Stimulated activated memory B cell treated with anti-CD40 and anti-IgM and Interleukin-4, amounts not matched to agents 10 μg/mL and 1 μg/mL and 100 μg/mL, for 72 hours (primary cell): ENCODE data around the gene FBXW7.
A peak's percentile ranks its signal among the peaks of the same experiment; 100 is the strongest.

Source experiments
- ATAC-seq: fragments of 150-1000 bp; cut with Tn5 transposase; 2 replicates; pipeline ENCODE4 v1.10.0; 2021
- H3K27ac Mint-ChIP-seq: one replicate; pipeline ENCODE4 v1.8.0; 2022; ENCODE audit warnings: mild to moderate bottlenecking, mixed read lengths
- H3K27me3 Mint-ChIP-seq: one replicate; pipeline ENCODE4 v1.8.0; 2022; ENCODE audit warnings: mixed read lengths
- H3K36me3 Mint-ChIP-seq: one replicate; pipeline ENCODE4 v1.8.0; 2022; ENCODE audit warnings: mixed read lengths
- H3K4me1 Mint-ChIP-seq: one replicate; pipeline ENCODE4 v1.8.0; 2022; ENCODE audit warnings: mixed read lengths
- H3K4me3 Mint-ChIP-seq: one replicate; pipeline ENCODE4 v1.8.0; 2022; ENCODE audit warnings: mild to moderate bottlenecking, moderate library complexity, mixed read lengths
- H3K9me3 Mint-ChIP-seq: one replicate; pipeline ENCODE4 v1.8.0; 2022; ENCODE audit warnings: mixed read lengths

FBXW7 gene

DNA sequence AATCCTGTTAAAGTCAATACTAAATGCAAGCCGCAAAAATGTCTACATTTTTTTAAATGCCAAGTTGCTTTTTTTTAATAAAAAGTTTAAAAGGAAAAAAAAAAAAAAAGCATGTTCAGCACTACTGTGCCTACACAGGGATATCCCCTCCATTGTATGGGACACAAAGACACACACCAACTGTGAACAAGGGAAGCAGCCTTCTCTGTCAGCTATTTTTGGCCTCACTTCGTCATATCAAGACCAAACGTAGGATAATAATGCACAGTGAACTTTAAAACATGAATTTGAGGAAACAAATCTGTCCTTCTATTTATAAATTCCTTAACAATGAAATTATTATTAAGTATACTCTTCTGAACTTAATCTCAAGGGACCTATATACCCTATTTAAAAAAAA lies 4.4 kb downstream of the FBXW7 start:
- Mint-ChIP-seq H3K36me3 (peaks cover 37% of the 10 kb centered on the region), H3K9me3 (no peaks in the 10 kb centered on the region), H3K4me1 (peaks cover 50% of the 10 kb centered on the region), H3K27me3 (no peaks in the 10 kb centered on the region), H3K27ac (peak overlapping the region; percentile 30), H3K4me3 (peak overlapping the region; percentile 13)
- no peak for ATAC-seq

DNA sequence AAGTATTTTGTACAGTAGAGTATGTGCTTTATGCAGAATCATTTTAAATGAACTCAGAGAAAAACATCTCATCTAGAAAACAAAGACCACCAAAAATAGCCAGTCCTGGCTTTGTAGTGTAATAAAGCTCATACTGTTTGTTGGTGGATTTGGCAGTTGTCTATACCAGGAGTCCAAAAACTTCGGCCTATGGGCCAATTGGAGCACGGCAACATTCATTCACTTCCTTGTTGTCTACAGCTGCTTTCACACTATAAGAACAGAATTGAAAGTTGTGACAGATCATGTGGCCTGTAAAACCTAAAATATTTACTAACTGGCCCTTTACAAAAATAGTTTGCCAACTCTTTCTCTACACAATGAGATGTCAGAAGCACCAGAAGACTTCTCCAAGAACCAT lies 5.3 kb downstream of the FBXW7 start:
- ATAC-seq: no peak
- Mint-ChIP-seq H3K36me3 (peaks cover 42% of the 10 kb centered on the region), H3K27ac (peak overlapping the region; percentile 30), H3K4me3 (no peak overlapping the region), H3K4me1 (peaks cover 58% of the 10 kb centered on the region), H3K9me3 (no peaks in the 10 kb centered on the region), H3K27me3 (no peaks in the 10 kb centered on the region)

DNA sequence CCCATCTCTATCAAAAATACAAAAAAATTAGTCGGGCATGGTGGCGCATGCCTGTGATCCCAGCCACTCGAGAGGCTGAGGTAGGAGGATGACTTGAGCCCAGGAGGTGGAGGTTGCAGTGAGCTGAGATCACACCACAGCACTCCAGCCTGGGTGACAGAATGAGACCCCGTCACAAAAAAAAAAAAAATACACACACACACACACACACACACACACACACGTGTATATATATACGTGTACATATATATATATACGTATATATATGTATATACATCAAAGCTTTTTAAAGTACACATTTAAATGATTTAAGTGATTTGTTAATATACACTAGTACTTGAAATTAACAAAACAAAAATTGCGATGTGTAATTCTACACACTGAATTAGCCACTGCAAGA lies 6.0 kb downstream of the FBXW7 start:
- Mint-ChIP-seq H3K27me3 (no peaks in the 10 kb centered on the region), H3K9me3 (no peaks in the 10 kb centered on the region), H3K4me3 (no peak overlapping the region), H3K36me3 (peaks cover 45% of the 10 kb centered on the region), H3K4me1 (peaks cover 63% of the 10 kb centered on the region), H3K27ac (no peak overlapping the region)
- no peak for ATAC-seq

DNA sequence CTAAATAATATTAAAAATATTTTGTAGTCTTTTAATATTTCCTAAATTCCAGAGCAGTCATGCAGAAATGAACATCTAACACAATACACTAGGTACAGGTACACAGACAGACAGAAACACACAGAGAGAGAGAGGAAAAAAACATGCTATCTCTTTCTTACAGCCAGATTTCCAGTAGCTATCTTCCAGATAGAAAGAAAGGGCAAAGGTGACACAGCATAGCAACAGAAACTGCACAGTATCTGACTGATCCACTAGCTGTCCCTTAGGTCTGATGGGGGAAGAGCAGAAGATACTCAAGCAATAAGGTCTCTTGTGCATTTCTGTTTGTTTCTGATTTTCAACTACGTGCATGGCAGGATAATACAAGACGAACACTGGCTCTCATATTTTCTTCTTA lies 7.8 kb downstream of the FBXW7 start:
- no peak overlapping the region for H3K4me3 Mint-ChIP-seq
- H3K27ac Mint-ChIP-seq: no peak overlapping the region
- no peak for ATAC-seq
- no peaks in the 10 kb centered on the region for H3K27me3 Mint-ChIP-seq
- H3K4me1 Mint-ChIP-seq: peaks cover 70% of the 10 kb centered on the region
- H3K9me3 Mint-ChIP-seq: no peaks in the 10 kb centered on the region
- H3K36me3 Mint-ChIP-seq: peaks cover 47% of the 10 kb centered on the region

DNA sequence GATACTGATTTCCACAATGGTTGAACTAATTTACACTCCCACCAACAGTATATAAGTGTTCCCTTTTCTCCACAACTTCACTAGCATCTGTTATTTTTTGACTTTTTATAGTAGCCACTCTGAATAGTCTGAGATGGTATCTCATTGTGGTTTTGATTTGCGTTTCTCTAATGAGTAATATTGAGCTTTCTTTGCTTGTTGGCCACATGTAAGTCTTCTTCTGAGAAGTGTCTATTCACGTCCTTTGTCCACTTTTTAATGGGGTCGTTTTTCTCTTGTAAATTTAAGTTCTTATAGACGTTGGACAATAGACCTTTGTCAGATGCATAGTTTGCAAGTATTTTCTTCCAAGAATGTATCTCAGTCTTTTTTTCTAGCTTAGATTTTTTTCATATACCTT lies 10.0 kb downstream of the FBXW7 start:
- Mint-ChIP-seq H3K27ac (peak overlapping the region; percentile 40), H3K4me3 (no peak overlapping the region)

DNA sequence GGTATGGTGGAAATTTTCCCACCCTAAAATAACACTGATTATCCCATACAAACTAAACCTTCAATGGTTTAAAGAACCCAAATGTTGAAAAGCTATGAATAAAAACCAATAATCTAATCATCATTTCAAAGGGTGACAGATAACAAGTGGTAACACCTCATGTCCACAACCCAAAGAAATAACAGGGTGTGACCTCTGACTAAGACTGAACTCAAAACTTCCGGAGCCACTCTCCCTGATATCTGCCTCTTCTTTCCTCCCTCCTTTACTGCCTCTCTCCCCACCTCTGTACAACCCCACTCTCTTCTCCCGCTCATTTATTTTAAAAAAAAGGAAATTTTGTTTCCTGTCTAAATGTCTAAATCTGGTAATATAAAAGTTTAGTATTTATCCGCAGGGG lies 11.5 kb downstream of the FBXW7 start:
- Mint-ChIP-seq H3K36me3 (peaks cover 49% of the 10 kb centered on the region), H3K4me3 (peak overlapping the region; percentile 1), H3K27ac (peak overlapping the region; percentile 55), H3K9me3 (peaks cover 3% of the 10 kb centered on the region), H3K27me3 (no peaks in the 10 kb centered on the region), H3K4me1 (peaks cover 73% of the 10 kb centered on the region)
- ATAC-seq: no peak

More for the DNA sequence above, 10.0 kb downstream of the FBXW7 start:
- Mint-ChIP-seq H3K27me3 (no peaks in the 10 kb centered on the region), H3K9me3 (peaks cover 3% of the 10 kb centered on the region), H3K4me1 (peaks cover 70% of the 10 kb centered on the region), H3K36me3 (peaks cover 42% of the 10 kb centered on the region)
- ATAC-seq: no peak

GRCh38 chr4:152523731-152524130 lies 12.2 kb downstream of the FBXW7 start:
- Mint-ChIP-seq H3K36me3 (peaks cover 51% of the 10 kb centered on the region), H3K4me3 (no peak overlapping the region)

DNA sequence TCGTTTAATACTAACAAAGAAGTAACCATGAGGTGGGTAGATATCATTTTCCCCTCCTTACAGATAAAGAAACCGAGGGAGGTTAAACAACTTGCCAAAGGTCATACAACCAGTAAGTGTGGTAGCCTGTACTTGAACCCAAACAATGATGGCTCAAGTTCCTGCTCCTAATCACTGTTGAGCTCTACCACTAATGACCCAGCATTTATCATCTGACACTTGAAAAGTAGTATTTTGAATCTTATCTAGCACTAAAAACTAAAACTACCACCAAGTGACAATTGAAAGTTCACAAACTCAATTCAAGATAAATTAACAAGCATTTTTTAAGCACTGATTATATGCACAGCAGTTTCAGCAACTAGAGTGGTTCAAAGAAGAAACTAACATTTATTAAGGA lies 13.1 kb downstream of the FBXW7 start:
- H3K36me3 Mint-ChIP-seq: peaks cover 45% of the 10 kb centered on the region
- H3K27ac Mint-ChIP-seq: peak overlapping the region; percentile 85
- H3K9me3 Mint-ChIP-seq: peaks cover 3% of the 10 kb centered on the region
- peaks cover 67% of the 10 kb centered on the region for H3K4me1 Mint-ChIP-seq
- no peak for ATAC-seq
- no peaks in the 10 kb centered on the region for H3K27me3 Mint-ChIP-seq
- peak overlapping the region; percentile 32 for H3K4me3 Mint-ChIP-seq

More at GRCh38 chr4:152523731-152524130, 12.2 kb downstream of the FBXW7 start:
- Mint-ChIP-seq H3K27me3 (no peaks in the 10 kb centered on the region), H3K9me3 (peaks cover 3% of the 10 kb centered on the region), H3K27ac (peak overlapping the region; percentile 85), H3K4me1 (peaks cover 73% of the 10 kb centered on the region)
- no peak for ATAC-seq

- H3K4me1 Mint-ChIP-seq: peaks cover 64% of the 10 kb centered on the region
- peak overlapping the region; percentile 32 for H3K4me3 Mint-ChIP-seq
- peaks cover 3% of the 10 kb centered on the region for H3K9me3 Mint-ChIP-seq
- peaks cover 42% of the 10 kb centered on the region for H3K36me3 Mint-ChIP-seq
- peak overlapping the region; percentile 85 for H3K27ac Mint-ChIP-seq
- no peaks in the 10 kb centered on the region for H3K27me3 Mint-ChIP-seq
- ATAC-seq: no peak
These were observed 13.6 kb downstream of the FBXW7 start for GRCh38 chr4:152522245-152522644.

DNA sequence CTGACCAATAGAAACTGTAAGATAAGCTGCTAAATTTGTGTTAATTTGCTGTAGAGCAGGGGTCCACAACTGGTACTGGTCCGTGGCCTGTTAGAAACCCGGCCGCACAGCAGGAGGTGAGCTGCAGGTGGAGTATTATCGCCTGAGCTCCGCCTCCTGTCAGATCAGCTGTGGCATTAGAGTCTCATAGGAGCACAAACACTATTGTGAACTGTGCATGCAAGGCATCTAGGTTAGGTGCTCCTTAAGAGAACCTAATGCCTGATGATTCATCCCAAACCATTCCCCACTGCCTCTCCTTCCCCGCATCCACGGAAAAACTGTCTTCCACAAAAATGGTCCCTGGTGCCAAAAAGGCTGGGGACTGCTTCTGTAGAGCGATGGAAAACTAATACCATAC lies 19.7 kb downstream of the FBXW7 start:
- no peak overlapping the region for H3K27ac Mint-ChIP-seq

DNA sequence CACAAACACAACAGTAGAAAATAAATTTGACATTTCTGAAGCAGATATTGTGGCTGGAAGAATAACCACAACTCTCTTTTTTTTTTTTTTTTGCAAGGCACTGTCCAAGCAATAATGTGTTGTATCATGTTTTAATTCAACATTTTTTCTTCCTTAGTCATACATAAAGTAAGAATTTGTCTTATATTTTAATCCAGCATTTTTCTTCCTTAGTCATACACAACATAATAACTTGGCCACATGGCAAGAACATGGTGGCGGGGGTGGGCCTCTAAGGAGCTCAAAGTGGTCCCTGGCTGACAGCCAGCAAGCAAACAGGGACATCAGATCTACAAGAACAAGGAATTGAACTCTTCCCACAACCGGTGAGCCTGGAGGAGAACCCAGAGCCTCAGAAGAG lies 20.2 kb downstream of the FBXW7 start:
- Mint-ChIP-seq H3K4me3 (no peak overlapping the region), H3K36me3 (peaks cover 34% of the 10 kb centered on the region), H3K4me1 (peaks cover 41% of the 10 kb centered on the region), H3K9me3 (peaks cover 2% of the 10 kb centered on the region), H3K27ac (no peak overlapping the region), H3K27me3 (no peaks in the 10 kb centered on the region)
- ATAC-seq: no peak

More for the DNA sequence above, 19.7 kb downstream of the FBXW7 start:
- Mint-ChIP-seq H3K36me3 (peaks cover 38% of the 10 kb centered on the region), H3K9me3 (peaks cover 2% of the 10 kb centered on the region), H3K4me3 (no peak overlapping the region), H3K4me1 (peaks cover 41% of the 10 kb centered on the region), H3K27me3 (no peaks in the 10 kb centered on the region)
- ATAC-seq: no peak

DNA sequence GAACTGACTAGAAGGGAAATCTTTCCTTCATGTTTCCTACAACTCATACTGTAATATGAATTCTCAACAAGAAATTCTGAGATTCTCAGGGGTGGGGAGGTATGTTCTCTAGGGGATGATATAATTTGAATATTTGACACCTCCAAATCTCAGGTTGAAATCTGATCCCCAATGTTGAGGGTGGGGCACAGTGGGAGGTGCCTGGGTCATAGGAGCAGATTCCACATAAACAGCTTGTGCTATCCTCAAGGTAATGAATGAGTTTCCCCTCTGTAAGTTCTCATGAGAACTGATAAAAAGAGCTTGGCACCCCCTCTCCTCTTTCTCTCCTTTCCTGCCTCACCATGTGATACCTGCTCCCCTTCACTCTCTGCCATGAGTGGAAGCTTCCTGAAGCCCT lies 21.5 kb downstream of the FBXW7 start:
- ATAC-seq: no peak
- peaks cover 20% of the 10 kb centered on the region for H3K36me3 Mint-ChIP-seq
- H3K27ac Mint-ChIP-seq: no peak overlapping the region
- no peaks in the 10 kb centered on the region for H3K27me3 Mint-ChIP-seq
- peaks cover 45% of the 10 kb centered on the region for H3K4me1 Mint-ChIP-seq
- peaks cover 2% of the 10 kb centered on the region for H3K9me3 Mint-ChIP-seq
- H3K4me3 Mint-ChIP-seq: no peak overlapping the region

DNA sequence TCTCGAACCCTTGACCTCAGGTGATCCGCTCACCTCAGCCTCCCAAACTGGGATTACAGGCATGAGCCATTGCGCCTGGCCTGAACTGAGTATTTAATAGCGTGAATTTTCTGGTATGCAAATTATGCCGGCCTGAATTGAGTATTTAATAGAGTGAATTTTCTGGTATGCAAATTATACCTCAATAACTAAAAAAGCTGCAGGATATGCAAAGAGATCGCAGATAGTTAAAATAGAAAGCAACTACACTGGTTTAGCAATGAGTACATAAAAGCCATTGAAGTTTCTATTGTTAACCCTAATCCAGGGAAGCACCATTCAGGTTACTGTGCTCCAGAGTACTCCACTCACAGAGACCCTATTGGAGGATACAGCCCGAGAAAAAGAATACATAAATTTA lies 22.8 kb downstream of the FBXW7 start:
- Mint-ChIP-seq H3K27ac (no peak overlapping the region), H3K36me3 (peaks cover 19% of the 10 kb centered on the region), H3K4me3 (no peak overlapping the region), H3K4me1 (peaks cover 54% of the 10 kb centered on the region), H3K9me3 (peaks cover 2% of the 10 kb centered on the region), H3K27me3 (no peaks in the 10 kb centered on the region)
- no peak for ATAC-seq

- ATAC-seq: no peak
- Mint-ChIP-seq H3K4me1 (peaks cover 59% of the 10 kb centered on the region), H3K36me3 (peaks cover 24% of the 10 kb centered on the region), H3K4me3 (no peak overlapping the region), H3K27ac (no peak overlapping the region), H3K27me3 (no peaks in the 10 kb centered on the region), H3K9me3 (peaks cover 2% of the 10 kb centered on the region)
These were observed 23.4 kb downstream of the FBXW7 start for GRCh38 chr4:152512483-152512882.

DNA sequence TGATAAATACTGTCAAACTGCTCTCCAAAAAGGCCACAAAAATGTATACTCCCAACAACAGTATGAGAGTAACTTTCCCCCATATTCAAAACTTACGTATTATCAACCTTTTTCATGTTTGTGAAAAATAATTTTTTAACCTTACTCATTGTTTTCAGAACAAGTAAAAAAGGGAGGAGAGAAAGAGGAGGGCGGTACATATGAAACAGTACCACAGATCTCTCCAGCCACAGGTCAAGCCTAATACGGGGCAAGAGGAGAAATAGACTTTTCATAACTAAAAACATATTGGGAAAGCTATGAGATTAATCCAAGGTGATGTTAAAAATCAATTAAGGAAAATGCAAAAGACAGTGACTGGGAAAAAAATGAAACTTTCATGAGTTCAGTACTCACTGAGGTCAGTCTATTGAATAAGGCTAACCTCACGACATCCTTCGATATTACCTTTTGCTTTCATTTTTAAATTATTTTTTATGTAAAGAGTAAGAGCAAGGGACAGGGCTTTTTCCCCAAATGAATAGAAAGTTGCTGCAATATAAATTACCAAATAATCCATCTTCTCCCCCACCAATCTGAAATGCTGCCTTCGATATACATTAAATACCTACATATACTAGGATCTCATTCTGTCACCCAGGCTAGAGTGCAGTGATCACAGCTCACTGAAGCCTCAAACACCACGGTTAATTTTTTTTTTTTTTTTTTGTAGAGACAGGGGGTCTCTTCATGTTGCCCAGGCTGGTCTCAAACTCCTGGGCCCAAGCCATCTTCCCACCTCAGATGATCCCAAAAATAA lies 25.3 kb downstream of the FBXW7 start:
- peaks cover 24% of the 10 kb centered on the region for H3K36me3 Mint-ChIP-seq
- peaks cover 2% of the 10 kb centered on the region for H3K9me3 Mint-ChIP-seq
- H3K4me3 Mint-ChIP-seq: peak overlapping the region; percentile 78
- H3K27me3 Mint-ChIP-seq: no peaks in the 10 kb centered on the region
- peak overlapping the region; percentile 84 for H3K27ac Mint-ChIP-seq
- ATAC-seq: no peak
- H3K4me1 Mint-ChIP-seq: peaks cover 57% of the 10 kb centered on the region

- H3K4me1 Mint-ChIP-seq: peaks cover 57% of the 10 kb centered on the region
- H3K36me3 Mint-ChIP-seq: peaks cover 25% of the 10 kb centered on the region
- H3K9me3 Mint-ChIP-seq: peaks cover 2% of the 10 kb centered on the region
- no peaks in the 10 kb centered on the region for H3K27me3 Mint-ChIP-seq
- H3K27ac Mint-ChIP-seq: peak overlapping the region; percentile 84
- no peak overlapping the region for H3K4me3 Mint-ChIP-seq
- ATAC-seq: no peak
These were observed 26.2 kb downstream of the FBXW7 start for GRCh38 chr4:152509595-152510225.
